Endothelial cell of hepatic sinusoid (primary cell): ENCODE data around the gene DHCR24.
"Not testable (repeated sequence)": the region's sequence is repeated elsewhere in the genome, so short reads cannot be mapped to it uniquely, and the experiment has no call there.

Experiments
- in situ Hi-C: cut with HindIII; loops from 2 replicates; pipeline ENCODE4 v1.10.0; 2017; ENCODE audit warnings: low sequenced_read_pairs

Gene DHCR24

DNA sequence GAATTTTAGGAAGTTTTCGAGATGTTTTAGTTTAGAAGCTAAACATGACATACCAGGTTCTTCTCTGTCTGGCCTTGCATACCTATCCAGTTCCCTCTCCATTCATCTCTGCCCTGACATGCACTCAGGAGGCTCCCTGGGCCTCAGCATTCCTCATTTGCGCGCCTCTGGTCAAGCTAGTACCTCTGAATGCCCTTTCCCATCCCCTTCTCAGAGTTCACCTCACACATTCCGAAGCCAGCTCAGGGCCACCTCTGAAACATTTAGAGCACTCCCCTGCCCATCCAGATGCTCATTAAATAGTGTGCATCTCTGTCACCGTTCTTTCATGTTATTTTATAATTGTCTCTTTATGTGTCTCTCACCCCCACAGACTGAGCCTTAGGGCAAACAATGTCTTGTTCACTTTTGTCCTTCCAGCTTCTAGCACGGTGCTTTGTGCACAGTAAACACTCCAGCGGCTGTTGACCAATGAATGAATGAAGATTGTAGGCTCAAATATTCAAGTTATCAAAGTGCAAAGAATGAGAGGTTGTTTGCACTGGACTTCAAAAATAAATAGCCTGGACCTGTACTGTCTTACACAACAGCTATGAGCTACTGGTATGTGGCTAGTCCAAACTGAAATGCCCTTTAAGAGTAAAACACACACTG is 1.2 kb upstream of the DHCR24 start:
- in situ Hi-C loops, result no loop called here

DNA sequence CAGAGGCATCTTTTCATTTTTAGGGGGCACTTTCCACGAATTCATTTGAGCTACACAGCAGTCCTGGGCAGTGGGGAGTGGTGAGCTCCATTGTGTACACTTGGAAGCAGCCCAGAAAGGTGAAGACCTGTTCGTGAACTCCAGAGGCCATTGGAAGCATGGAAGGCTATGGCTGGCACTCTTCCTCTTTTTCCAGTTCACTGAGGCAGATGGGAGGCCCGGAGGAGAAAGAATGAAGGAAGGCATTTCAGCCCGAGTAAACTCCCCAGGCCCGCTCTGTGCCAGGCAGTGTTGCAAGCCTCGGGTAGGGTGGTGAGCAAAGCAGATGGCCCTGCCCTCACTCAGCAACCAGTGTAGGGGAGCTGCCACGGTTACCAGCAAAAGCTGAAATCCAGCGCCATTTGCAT is 673 bp upstream of the DHCR24 start:
- in situ Hi-C loops, result no loop called here

DNA sequence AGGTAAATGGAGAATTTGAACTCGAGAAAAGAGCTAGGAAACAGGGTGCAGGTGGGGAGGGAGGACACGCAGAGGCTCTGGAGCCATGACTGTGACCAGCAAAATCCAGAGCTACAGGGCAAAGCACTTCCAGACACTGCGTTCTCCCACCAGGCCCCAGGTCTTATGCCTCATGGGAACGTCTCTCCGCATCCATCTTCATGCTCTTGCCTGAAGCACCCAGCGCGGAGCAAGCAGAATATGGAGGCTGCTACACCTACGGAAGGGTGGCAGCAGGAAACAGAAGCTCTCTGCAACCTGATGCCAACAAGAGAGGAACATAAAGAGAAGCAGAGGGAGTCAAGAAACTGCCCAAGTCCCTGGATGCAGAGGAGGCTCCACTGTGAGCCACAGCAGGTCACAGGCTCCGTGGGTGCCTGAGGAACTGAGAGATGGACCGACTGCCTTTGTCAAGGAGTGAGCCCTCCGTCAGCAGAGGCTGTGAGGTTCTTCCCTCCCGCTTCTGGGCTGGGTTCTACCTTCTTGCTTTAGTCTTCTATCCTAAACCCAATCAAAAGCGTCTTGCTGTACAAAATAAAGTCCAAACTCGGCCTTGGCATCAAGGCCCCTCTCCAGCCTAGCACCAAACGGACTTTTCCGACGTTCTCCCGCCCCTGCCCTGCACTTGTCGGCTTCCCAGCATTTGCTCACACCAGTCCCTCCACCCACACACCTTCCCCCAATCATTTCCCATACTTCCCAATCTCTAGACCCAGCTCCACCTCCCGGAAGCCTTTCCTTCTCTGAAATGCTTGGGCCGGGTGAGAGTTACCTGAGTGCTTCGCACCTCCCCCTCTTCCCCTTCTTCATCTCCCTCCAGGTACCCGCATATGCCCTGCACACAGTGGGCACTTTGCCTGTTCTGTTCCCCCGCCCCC is 930 bp downstream of the DHCR24 start:
- in situ Hi-C loops, result no loop called here

DNA sequence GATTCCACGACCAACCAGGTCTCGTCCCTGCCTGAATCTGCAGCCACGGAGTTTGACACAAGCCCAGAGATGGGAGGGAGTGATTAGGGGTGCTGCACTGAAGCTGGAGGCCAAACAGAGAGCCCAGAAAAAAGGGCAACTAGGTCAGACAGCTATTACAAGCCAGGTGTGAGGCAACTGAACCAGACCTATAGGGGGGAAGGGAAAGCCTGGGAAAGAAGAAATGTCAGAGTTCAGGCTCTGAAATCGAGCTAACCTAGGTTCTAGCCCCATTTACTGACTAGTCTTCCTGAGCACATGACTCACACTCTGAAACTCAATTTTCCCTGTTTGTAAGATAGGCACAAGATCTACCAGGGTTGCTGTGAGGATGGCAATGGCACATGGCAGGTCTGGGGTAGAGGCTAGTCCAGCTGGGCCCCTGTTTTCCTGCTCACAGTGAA is 1.7 kb downstream of the DHCR24 start:
- in situ Hi-C loops, result no loop called here

DNA sequence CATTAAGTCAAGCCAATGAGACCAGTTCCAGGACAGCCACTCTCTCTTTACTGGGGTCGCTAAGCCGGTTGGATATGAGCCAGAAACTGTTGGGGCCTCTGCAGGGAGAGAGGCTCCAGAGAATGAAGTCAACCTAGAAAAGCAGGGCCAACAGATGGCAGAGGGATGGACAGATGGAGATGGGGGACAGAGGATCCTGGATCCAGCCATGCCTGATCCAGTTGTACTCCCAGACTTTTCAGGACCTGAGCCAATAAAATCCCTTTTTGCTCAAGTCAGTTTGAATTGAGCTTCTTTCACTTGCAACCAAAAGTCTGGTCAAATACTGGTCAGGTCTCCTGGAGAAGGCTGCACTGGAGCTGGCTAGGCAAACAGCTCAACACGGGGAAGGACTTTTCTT is 2.2 kb downstream of the DHCR24 start:
- in situ Hi-C loops, result no loop called here

DNA sequence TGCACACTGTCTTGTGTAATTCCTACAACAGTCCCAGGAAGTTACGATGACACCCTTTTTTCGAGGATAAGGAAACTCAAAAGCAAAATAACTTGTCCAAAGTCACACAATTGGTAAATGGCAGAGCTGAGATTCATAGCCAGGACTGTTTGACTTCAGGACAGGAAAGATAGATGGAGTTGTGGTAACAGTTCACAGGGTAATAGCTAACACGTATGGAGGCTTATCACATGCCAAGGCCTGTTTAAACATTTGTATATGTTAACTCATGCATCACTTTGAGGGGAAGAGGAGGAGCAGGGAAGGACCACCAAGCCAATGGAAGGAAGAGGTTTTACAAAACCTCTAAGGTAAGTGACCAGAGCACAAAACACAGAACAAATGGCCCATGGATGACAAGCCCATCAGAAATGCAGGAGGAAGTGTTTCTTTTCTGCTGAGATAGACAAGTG is 2.8 kb downstream of the DHCR24 start:
- in situ Hi-C loops, result no loop called here

DNA sequence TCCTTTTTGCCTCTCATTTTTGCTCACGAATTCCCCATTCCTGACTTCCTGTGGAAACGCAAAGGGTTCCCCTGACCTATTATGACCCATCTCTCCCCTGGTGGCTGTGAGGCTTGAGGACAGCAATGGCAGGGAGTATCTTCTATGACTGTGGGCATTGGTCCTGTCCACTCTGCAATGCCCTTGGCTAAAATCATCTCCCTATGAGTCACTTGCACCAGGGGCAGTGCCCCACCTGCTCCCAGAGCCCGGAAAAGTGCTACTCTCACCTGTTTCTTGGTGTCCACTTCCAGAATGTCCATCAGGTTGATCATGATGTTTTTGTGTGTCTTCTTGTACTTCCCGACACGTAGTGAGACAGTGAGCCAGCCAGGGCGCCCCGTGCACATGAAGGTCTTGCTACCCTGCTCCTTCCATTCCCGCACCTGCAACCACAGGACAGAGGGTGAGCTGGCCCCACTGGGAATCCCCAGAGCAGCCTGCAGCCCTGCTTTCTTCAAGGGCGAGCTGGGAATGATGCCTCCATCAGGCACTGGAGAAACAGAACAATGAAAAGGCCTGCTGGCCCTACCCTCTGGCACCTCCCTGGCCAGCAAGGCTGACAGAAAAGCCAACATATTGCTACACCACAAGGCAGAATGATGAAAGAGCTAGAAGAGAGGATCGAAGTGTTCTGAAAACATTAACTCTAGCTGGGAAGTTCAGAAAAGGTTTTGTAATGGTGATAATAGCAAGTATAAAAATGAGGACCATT is 3.5 kb downstream of the DHCR24 start:
- in situ Hi-C loops, result no loop called here

DNA sequence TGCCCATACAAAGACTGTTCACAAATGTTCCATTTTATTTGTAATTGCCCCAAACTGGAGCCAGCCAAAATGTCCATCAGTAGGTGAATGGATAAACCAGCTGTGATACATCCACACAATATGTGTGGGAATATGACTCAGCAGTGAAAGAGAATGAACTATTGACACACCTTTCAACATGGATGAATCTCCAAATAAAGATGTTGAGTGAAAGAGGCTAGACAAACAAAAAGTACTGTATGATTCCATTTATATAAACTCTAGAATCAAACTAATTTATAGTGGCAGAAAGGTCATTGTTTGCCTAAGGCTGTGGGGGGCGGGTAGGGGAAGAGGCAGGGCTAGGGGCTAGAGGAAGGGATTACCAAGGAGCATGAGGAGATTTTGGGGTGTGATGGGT is 4.5 kb downstream of the DHCR24 start:
- in situ Hi-C loops, result no loop called here

DNA sequence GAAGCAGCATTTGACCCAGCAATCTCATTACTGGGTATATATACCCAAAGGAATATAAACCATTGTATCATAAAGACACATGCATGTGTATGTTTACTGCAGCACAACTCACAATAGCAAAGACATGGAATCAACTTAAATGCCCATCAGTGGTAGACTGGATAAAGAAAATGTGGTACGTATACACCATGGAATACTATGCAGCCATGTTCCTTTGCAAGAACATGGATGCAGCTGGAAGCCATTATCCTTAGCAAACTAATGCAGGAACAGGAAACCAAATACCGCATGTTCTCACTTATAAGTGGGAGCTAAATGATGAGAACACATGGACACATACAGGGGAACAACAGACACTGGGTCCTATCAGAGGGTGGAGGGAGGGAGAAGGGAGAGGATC is 5.4 kb downstream of the DHCR24 start:
- in situ Hi-C loops, result not testable (repeated sequence)

DNA sequence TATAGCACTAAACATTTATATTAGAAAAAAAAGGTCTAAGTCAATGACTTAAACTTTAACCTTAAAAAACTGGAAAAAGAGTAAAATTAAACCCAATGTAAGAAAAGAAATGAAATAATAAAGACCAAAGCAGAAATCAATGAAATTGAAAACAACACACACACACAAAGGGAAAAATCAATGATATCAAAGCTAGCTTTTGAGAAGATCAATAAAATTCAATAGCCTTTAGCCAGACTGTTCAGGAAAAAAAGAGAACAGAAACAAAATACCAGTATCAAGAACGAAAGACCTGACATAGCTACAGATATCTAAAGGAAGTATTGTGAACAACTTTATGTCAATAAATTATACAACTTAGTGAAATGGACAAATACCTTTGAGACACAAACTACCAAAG is 7.1 kb downstream of the DHCR24 start:
- in situ Hi-C loops, result no loop called here

DNA sequence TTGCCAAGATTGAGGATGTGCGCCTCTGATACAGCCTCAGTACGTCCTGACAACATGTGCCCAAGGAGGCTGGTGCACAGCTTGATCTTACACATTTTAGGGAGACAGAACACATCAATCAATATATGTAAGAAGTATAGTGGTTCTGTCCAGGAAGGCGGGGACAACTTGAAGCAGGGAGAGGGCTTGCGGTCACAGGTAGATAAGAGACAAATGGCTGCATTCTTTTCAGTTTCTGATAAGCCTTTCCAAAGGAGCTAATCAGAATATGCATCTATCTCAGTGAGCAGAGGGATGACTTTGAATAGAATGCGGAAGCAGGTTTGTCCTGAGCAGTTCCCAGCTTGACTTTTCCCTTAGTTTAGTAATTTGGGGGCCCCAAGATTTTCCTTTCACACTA is 10.2 kb downstream of the DHCR24 start:
- in situ Hi-C loops, result no loop called here

DNA sequence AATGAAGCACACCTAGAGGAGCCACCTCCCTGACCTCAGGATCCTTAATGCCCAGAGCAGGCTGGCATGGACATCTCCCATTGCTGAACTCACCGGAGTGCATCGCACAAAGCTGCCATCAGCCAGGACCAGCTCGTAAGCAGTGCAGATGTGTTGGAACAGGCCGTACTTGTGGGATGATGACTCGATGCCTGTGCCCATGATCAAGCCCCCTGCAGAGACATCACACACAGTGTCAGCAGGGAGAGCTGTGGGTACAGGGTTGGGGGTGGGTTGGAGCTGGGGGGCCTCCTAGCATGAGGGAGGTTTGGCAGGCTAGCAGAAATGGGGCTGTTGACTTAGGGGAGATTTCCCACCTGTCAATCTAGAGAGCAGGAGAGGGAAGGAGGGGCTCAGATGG is 12.0 kb downstream of the DHCR24 start:
- in situ Hi-C loops, result no loop called here

DNA sequence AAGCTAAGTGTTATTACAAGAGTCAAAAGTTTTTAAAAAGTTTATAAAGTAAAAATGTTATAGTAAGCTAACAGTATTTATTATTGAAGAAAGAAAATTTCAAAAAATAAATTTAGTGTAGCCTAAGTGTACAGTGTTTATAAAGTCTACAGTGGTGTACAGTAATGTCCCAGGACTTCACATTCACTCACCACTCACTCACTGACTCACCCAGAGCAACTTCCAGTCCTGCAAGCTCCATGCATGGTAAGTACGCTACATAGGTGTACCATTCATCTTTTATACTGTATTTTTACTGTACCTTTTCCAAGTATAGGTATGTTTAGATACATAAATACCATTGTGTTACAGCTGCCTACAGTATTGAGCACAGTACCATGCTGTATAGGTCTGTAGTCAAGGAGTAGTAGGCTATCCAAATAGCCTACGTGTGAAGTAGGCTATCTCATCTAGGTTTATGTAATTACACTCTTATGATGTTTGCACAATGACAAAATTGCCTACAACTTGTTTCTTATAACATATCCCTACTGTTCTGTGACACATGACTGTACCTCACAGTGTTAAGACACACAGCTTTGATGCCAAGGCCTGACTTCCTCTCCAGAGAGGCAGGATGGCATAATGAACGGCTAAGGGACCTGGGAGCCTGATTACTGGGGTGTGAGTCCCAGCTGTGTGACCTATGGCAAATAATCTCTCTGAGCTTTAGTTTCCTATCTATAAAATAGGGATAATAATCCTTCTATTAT is 12.7 kb downstream of the DHCR24 start:
- in situ Hi-C loops, result no loop called here

DNA sequence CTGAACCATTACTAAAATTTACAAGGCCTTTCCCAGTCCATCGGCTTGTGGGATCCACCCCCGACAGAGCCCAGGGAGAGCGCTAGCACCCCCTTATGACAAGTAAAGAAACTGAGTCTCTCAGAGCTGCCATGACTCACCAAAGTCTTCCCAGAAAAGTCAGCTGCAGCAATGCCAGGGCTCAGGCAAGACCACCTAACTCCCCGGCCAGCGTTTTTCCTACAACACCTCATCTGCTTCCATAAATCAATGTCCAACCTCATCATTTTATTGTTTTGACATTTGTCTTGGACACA is 15.0 kb downstream of the DHCR24 start:
- in situ Hi-C loops, result no loop called here

DNA sequence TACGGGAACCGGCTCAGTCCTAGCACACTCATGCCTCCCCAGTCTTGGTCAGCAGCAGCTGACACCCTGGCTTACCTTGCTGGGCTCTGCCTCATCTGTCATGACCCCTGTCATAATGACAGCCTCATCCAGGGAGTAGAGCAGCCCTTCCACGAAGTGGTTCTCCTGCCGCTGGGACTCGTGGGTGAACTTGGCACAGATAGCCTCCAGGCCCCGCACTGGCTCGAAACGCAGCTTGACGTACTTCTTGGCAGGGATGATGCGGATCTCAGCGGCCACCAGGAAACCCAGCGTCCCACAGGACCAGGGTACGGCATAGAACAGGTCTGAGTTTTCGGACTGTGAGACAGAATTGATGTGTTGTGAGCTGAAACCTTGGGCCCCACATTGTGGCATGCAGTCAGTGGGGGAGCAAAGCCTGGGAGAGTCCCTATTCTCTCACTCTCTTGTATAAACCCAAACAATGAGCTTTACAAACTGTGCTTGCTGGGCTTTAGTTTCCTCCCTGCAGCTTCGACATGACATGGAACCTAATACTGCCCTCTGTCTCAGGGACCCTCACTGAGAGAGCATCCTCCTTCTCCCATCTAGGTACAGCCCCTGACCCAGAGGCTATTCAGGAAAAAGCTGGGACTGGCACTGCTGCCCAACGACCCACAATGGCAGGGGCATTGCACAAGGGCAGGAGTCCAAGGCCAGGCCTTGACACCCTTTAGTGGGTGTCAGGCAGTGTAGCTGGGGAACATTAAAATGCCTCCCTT is 15.5 kb downstream of the DHCR24 start:
- in situ Hi-C loops, result no loop called here

DNA sequence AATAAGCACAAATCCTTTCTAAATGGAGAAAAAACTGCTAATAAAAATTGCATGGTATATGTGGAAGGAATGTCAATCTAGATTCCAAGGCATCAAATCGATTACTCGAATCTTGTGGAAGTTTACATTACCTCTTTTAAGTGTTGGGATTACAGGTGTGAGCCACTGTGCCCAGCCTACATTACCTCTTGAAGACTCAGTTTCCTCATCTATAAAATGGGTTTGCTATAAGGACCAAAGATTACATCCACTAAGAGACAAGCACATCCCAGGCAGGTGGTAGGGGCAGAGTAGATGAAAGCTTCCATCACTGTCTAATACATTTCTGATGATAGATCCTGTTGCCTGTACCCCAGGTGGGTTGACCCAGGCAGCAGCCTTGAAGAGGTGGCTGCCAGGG is 16.1 kb downstream of the DHCR24 start:
- in situ Hi-C loops, result no loop called here

DNA sequence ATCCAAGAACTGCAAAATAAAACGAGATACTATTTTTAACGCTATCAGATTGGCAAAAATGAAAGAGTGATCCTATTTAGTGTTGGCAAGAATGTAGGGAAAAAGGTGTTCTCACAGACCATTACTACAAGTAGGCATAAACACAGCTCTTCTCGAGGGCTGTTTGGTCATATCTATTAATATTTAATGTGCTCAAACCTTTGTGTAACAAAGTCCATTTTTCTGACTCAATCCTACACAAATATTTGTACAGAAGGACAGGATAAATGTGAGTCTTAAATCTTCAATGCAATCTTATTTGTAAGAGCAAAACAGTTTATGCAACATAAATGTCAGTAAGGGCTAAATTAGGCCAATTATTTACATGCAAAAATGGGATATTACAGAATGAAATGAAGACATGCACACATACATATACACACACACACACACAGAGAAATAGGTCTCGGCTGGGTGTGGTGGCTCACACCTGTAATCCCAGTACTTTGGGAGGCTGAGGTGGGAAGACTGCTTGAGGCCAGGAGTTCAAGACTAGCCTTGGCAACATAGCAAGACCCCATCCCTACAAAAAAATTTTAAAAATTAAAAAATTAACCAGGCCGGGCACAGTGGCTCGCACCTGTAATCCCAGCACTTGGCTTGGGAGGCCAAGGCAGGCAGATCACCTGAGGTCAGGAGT is 17.7 kb downstream of the DHCR24 start:
- in situ Hi-C loops, result no loop called here

DNA sequence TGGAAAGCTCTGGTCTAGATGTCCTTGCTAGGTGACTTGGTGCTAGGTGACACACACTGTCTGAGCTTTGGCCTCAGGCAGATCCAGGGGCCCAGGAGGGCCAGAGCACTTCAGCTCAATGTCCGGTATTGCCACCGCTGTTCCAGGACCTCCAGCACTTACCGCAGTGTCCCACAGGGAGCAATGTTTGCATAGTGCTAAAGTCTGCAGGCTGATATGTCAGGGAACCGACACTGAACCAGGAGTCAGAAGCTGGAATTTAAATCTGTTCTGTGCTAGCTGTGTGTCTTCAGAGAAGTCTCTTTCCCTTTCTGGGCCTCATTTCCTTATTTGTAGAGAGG is 19.3 kb downstream of the DHCR24 start:
- in situ Hi-C loops, result no loop called here

DNA sequence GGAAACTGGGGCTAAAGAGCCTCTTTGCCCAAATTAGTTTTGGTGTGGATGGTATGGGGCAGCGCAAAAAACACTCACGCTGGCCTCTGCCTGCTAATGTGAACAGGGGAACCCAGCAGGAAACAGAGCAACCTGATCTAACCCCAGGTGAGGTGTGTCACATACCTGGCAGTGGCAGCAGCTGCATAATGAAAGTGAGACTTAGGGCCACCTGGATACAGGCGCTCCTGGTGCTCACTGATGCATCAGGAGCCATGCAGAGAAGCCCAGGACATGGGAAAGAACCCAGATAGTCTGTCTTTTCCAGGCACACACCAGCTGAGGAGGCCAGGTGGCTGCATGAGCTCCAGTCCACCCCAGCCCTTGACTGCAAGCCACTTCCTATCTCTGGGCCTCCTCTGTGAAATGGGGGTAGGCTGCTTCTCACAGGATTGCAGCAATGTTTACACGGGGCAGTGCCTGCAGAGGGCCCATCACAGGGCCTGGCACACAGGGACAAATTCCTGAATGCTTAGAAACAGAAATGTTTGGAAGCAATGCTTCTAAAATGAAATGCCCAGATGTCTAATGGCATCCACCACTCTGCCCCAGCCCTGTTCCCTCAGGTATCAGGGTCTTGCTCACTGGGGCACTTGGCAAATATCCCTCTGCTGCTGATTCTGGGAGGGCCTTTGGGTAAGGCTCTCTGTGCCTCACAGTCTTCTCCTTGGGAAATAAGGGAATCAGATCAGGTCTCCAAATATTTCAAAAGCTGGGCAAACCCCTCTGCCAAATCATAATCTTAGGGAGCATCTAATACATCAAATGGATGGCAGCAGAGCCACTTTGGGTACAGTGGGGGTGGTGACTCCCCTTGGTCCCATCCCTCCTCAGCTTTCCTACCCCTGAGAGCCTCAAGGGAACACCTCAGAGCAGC is 19.9 kb downstream of the DHCR24 start:
- in situ Hi-C loops, result no loop called here
